T-helper 2 cell treated with Interferon-gamma antibody and Interleukin-4, amounts not matched to agents 5 μg/mL and 100 μg/mL, for 36 hours (primary cell): ENCODE results near the gene HSP90AB1.

Experiments
- DNase-seq: peaks from one replicate; pipeline ENCODE4 v3.0.0; 2021; ENCODE audit warnings: low spot score
- H3K27ac Mint-ChIP-seq: one replicate; pipeline ENCODE4 v1.8.0; 2021; ENCODE audit warnings: mild to moderate bottlenecking, mixed read lengths
- H3K27me3 Mint-ChIP-seq: one replicate; pipeline ENCODE4 v1.8.0; 2021; ENCODE audit warnings: low read depth, mixed read lengths
- H3K36me3 Mint-ChIP-seq: one replicate; pipeline ENCODE4 v1.8.0; 2021; ENCODE audit warnings: low read depth, mixed read lengths
- H3K4me1 Mint-ChIP-seq: one replicate; pipeline ENCODE4 v1.8.0; 2021; ENCODE audit warnings: low read depth, mixed read lengths
- H3K4me3 Mint-ChIP-seq: one replicate; pipeline ENCODE4 v1.8.0; 2022; ENCODE audit warnings: mild to moderate bottlenecking, moderate library complexity, mixed read lengths
- H3K9me3 Mint-ChIP-seq: one replicate; pipeline ENCODE4 v1.8.0; 2021; ENCODE audit warnings: mixed read lengths

The HSP90AB1 gene

GRCh38 chr6:44219053-44219814 is 27.7 kb upstream of the HSP90AB1 start:
- no peaks in the 10 kb centered on the region for H3K9me3 Mint-ChIP-seq
- no peak overlapping the region for H3K27ac Mint-ChIP-seq
- H3K4me1 Mint-ChIP-seq = peaks cover 23% of the 10 kb centered on the region

GRCh38 chr6:44219815-44220784 is 26.8 kb upstream of the HSP90AB1 start:
- Mint-ChIP-seq H3K36me3 (no peaks in the 10 kb centered on the region), H3K4me3 (no peak overlapping the region), H3K27ac (no peak overlapping the region), H3K9me3 (no peaks in the 10 kb centered on the region), H3K4me1 (peaks cover 32% of the 10 kb centered on the region), H3K27me3 (peaks cover 6% of the 10 kb centered on the region)
- DNase-seq = no peak

More at GRCh38 chr6:44219053-44219814, 27.7 kb upstream of the HSP90AB1 start:
- Mint-ChIP-seq H3K27me3 (peaks cover 6% of the 10 kb centered on the region), H3K36me3 (no peaks in the 10 kb centered on the region), H3K4me3 (peak overlapping the region; percentile 34)
- DNase-seq = peak; percentile 53

DNA sequence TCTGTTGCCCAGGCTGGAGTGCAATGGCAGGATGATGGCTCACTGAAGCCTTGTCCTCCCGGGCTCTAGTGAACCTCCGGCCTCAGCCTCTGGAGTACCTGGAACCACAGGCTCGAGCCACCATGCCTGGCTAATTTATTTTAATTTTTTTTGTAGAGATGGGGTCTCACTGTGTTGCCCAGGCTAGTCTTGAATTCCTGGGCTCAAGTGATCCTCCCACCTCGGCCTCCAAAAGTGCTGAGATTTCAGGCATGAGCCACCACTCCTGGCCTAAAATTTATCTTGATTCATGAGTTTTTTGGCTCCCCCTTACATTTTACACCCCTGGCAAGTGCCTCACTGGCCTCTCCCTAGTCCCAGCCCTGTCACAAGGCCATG is 26.0 kb upstream of the HSP90AB1 start:
- H3K4me3 Mint-ChIP-seq = no peak overlapping the region
- no peaks in the 10 kb centered on the region for H3K36me3 Mint-ChIP-seq
- peak overlapping the region; percentile 38 for H3K27ac Mint-ChIP-seq
- H3K4me1 Mint-ChIP-seq = peaks cover 36% of the 10 kb centered on the region
- peaks cover 6% of the 10 kb centered on the region for H3K27me3 Mint-ChIP-seq
- no peak for DNase-seq
- H3K9me3 Mint-ChIP-seq = no peaks in the 10 kb centered on the region

DNA sequence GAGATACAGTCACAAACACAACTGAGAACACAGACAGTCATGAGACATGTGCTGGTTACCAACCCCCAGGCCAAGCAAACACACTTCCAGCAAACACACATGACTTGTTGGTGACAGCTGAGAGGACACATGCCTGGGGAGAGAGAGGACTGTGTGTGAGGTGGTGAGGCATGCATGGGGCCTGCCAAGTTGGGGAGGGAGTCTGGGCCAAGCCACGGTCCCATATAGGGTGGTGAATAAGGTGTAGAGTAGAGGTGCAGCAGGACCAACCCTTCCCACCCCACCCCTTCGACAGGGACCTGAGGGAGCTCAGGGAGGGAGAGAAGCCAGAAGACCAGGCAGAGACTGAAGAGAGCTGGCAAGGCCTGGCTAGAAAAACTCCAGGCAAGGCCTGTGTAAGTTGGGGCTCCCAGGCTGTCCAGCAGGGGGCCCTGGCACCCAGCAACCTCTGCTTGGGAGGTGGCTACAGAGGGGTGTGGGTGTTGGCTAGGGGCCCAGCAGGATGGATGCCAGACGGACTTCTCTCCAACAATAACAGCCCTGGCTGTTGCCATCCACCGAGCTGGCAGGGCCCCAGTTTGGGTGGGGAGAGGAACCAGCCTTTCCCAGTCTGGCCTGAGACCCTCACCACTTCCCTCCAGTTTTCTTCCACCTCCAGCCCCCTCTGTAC is 25.5 kb upstream of the HSP90AB1 start:
- Mint-ChIP-seq H3K9me3 (no peaks in the 10 kb centered on the region), H3K27ac (peak overlapping the region; percentile 38), H3K36me3 (no peaks in the 10 kb centered on the region), H3K4me3 (peak overlapping the region; percentile 12), H3K4me1 (peaks cover 36% of the 10 kb centered on the region), H3K27me3 (peaks cover 6% of the 10 kb centered on the region)
- peak; percentile 77 for DNase-seq

GRCh38 chr6:44221961-44222335 is 25.0 kb upstream of the HSP90AB1 start:
- H3K4me1 Mint-ChIP-seq = peaks cover 36% of the 10 kb centered on the region
- no peaks in the 10 kb centered on the region for H3K9me3 Mint-ChIP-seq
- H3K27me3 Mint-ChIP-seq = peaks cover 6% of the 10 kb centered on the region
- no peak overlapping the region for H3K27ac Mint-ChIP-seq
- no peaks in the 10 kb centered on the region for H3K36me3 Mint-ChIP-seq
- H3K4me3 Mint-ChIP-seq = peak overlapping the region; percentile 12
- no peak for DNase-seq

GRCh38 chr6:44222486-44223318 is 24.2 kb upstream of the HSP90AB1 start:
- Mint-ChIP-seq H3K36me3 (no peaks in the 10 kb centered on the region), H3K27ac (peak overlapping the region; percentile 77), H3K9me3 (no peaks in the 10 kb centered on the region), H3K4me3 (peak overlapping the region; percentile 82), H3K27me3 (peaks cover 6% of the 10 kb centered on the region), H3K4me1 (peaks cover 36% of the 10 kb centered on the region)
- DNase-seq = no peak

DNA sequence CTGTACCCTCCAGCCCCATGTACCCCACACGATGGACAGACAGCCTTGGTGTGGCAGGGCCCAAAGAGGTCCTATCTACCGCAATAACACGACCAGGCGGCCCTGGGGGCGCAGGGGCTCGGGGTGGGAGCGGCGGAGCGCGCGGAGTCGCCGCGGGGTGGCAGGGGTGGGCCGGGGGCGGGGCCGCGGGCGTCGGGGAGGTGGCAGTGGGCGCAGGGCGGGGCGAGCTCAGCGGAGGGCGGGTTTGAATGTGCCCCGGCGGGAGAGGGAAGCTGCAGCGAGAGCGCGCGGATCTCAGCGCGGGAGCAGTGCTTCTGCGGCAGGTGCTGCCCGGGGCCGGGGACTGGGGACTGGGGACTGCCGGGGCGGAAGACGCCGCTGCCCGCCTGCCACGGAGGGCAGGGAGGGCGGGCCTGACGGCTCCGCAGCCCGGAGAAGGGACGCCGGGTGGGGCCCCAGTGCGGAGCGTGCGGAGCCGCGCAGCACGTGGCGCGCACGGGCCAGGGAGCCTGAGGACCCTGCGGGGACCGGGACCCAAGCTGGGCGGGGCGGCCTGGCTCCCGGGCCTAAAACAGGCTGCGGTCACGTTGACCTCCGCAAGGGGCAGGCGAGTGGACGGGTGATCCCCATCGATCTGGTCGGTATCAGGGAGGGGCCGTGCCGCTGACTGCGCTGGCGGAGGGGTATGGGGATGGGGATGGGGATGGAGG is 23.4 kb upstream of the HSP90AB1 start, which contains the start of gene SLC29A1:
Gene SLC29A1, plus strand, starts transcription at position 277 of the 710 bp plus-strand sequence. CDS start 3,719 bp downstream, outside the sequence.
- peaks cover under 1% of the 10 kb centered on the region for H3K27me3 Mint-ChIP-seq
- no peaks in the 10 kb centered on the region for H3K36me3 Mint-ChIP-seq
- peak within 1 kb of the TSS; percentile 77 for H3K27ac Mint-ChIP-seq
- H3K4me3 Mint-ChIP-seq = peak within 1 kb of the TSS; percentile 86
- peaks cover 31% of the 10 kb centered on the region for H3K4me1 Mint-ChIP-seq
- H3K9me3 Mint-ChIP-seq = no peaks in the 10 kb centered on the region
- peak; percentile 77 for DNase-seq

DNA sequence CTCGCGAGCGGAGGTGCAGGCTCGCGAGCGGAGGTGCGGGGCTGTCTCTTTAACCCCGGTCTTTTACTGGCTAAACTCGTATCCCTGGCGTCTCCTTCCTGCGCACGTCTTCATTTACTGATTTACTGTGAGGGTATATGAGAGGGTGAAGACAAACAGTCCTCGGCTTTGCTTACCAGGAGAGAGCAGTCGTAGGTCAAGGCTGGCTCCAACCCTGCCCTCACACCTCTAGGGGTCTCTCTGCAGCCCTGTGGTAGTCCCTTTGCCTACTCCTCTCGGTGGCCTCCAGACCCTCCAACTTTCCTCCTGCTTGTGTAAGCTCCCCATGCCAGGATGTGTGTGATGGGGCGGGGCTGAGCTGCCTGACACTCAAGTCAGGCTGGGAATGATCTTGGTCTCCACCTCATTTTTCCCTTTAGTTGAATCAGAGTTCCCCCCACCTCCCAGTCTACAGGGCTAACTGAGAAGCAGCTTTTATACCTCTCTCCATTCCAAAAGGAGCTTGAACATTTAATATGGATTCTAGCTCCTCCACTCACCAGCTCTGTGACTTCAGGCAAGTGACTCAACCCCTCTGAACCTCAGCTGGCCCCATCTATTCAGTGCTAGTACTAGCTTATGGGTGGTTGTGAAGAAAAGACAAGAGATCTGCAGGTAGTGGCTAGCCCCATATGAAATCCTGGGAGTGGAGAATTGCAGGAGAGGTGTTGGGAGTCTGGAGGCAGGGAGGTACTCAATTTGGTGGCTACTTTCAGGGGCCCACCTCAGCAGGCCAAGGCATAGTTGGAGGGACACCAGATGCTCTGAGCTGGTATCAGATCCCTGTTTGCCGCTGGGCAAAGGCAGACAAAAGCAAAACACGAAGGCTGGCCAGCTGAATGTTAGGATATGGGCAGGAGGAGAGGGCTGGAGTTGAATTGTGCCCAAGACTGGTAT is 22.6 kb upstream of the HSP90AB1 start:
- Mint-ChIP-seq H3K4me3 (peak overlapping the region; percentile 86), H3K9me3 (no peaks in the 10 kb centered on the region), H3K27ac (peak overlapping the region; percentile 60), H3K27me3 (no peaks in the 10 kb centered on the region), H3K4me1 (peaks cover 28% of the 10 kb centered on the region), H3K36me3 (no peaks in the 10 kb centered on the region)
- no peak for DNase-seq

DNA sequence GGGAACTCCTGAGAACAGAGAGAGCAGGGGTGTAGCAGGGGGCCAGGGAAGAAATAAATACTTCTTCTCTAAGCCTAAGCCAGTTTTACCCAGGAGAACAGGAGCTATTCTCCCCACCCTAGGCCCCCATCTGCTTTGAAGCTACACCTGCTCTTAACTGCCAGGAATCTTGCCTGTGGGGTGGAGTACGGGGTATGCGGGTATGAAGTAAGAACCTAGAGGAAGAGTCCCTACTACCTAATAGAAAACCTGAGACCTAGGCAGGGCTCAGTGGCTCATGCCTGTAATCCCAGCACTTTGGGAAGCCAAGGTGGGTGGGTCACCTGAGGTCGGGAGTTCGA is 22.0 kb upstream of the HSP90AB1 start:
- H3K9me3 Mint-ChIP-seq = no peaks in the 10 kb centered on the region
- H3K4me3 Mint-ChIP-seq = peak overlapping the region; percentile 86
- DNase-seq = no peak
- no peak overlapping the region for H3K27ac Mint-ChIP-seq
- H3K27me3 Mint-ChIP-seq = no peaks in the 10 kb centered on the region
- H3K4me1 Mint-ChIP-seq = peaks cover 26% of the 10 kb centered on the region
- H3K36me3 Mint-ChIP-seq = peaks cover 3% of the 10 kb centered on the region

DNA sequence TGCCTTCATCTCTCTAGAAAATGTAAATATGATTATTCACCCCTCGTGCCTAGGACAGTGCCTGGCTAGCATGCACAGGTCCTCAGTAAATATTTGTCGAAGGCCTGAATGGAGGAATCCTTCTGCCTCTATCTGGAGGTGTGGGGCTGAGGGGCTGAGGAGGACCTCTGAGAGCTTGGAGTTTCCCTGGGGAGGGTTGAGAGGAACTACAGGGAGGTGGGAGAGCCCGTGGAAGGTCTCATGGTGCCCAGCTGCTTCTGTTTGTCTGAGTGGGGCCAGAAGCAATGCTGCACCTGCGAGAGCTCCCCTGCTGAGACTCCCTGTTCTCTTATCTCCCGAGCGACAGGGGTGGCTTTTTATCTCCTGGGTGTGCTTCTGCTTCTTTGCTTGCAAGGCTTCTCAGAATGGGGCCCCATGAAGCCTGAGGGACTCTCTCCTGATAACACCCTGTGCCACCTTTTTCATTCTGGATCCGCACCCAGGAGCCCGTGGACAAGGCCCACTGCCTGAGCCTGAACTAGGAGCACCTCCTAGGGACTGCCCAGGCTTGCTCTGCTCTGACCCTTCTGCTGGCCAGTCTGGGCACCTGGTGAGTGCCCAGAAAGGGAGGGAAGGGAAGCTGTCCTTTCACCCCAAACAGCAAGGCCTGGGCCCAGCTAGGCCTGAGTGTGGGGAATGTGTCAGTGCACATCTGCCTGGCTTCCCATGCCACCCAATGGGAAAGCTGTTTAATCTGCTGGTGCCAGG is 21.1 kb upstream of the HSP90AB1 start:
- H3K27me3 Mint-ChIP-seq = no peaks in the 10 kb centered on the region
- H3K9me3 Mint-ChIP-seq = no peaks in the 10 kb centered on the region
- no peak for DNase-seq
- H3K36me3 Mint-ChIP-seq = peaks cover 5% of the 10 kb centered on the region
- no peak overlapping the region for H3K27ac Mint-ChIP-seq
- H3K4me3 Mint-ChIP-seq = peak overlapping the region; percentile 56
- peaks cover 26% of the 10 kb centered on the region for H3K4me1 Mint-ChIP-seq

GRCh38 chr6:44226368-44227147 is 20.3 kb upstream of the HSP90AB1 start:
- peaks cover 23% of the 10 kb centered on the region for H3K4me1 Mint-ChIP-seq
- no peaks in the 10 kb centered on the region for H3K9me3 Mint-ChIP-seq
- no peak overlapping the region for H3K4me3 Mint-ChIP-seq
- DNase-seq = no peak
- H3K27ac Mint-ChIP-seq = no peak overlapping the region
- peaks cover 11% of the 10 kb centered on the region for H3K36me3 Mint-ChIP-seq
- H3K27me3 Mint-ChIP-seq = no peaks in the 10 kb centered on the region
